Choroid plexus epithelial cell (primary cell): Measurements from ENCODE around the gene CCBE1.

Experiments
- DNase-seq: peaks from one replicate; pipeline ENCODE4 v3.0.0-alpha.2; 2010; ENCODE audit warnings: low read depth
- H3K4me3 ChIP-seq: 2 replicates; pipeline ENCODE4 v1.5.1; 2011; ENCODE audit warnings: low read depth, mild to moderate bottlenecking, control low read depth, low read length, moderate library complexity
- CTCF ChIP-seq: conservative IDR thresholded peaks from 2 replicates; pipeline ENCODE4 v1.5.1; 2011; ENCODE audit warnings: low read depth, mild to moderate bottlenecking, control low read depth, inconsistent platforms, low read length, moderate library complexity

The CCBE1 gene

DNA sequence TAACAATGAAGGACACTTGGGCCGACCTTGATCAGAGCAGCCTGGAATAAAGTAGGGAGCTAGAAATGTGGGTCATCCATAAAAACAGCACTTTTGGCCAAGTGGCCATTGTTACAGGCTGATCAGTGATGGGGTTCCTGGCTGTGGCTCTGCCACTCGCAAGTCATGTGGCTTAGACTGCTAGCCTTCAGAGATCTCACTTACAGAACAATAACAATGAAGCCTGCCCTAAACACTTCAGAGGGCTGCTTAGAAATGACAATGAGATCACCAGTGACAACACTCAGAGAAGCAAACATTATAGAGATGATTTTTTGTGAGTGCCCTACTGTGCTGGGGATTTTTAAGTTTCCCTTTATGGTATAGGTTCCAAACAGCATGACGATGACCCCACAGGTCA lies 230.2 kb downstream of the CCBE1 start:
- no peak for TF ChIP-seq CTCF
- DNase-seq, result no peak
- H3K4me3 ChIP-seq, result no peak overlapping the region

DNA sequence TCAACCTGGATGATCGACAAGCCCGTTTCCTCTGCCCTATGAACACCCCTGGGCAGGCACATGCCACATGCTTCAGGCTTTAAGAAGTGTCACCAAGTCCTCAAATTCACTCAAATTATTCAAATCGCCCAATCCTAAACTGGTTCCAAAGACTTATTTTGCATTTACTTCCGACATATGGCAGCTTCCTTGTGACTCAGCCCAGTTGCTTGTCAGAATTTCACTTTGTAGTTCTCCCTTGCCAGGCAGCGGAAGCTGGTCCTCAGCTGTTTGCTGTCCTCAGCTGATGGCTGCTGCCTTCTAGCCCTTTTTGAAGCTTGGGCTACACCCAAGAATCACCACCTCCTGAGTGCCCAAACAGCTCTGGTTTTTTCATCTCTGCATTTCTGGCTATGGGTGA lies 232.7 kb downstream of the CCBE1 start:
- no peak for TF ChIP-seq CTCF
- DNase-seq, result no peak

GRCh38 chr18:59461171-59461570 lies 236.1 kb downstream of the CCBE1 start:
- DNase-seq, result no peak
- H3K4me3 ChIP-seq, result no peak overlapping the region
- no peak for TF ChIP-seq CTCF

More for the DNA sequence above, 232.7 kb downstream of the CCBE1 start:
- H3K4me3 ChIP-seq, result no peak overlapping the region

DNA sequence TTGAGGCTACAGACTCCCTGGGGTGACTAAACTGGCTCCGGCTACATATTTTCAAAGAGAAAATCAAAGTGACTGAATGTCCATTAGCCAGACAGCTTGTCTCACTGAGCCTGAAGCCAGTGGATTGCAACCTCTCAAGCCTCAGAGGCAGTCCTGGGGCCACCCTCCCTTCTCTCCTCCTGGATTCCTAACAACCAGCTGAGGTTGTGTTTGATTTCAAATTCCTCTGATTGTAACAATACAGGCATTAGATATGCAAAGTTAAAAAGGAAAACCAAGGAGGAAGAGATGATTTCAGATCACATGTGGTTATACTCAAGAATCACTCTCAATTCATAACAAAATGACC lies 237.2 kb downstream of the CCBE1 start:
- DNase-seq, result peak; percentile 43
- TF ChIP-seq CTCF, result no peak
- no peak overlapping the region for H3K4me3 ChIP-seq

DNA sequence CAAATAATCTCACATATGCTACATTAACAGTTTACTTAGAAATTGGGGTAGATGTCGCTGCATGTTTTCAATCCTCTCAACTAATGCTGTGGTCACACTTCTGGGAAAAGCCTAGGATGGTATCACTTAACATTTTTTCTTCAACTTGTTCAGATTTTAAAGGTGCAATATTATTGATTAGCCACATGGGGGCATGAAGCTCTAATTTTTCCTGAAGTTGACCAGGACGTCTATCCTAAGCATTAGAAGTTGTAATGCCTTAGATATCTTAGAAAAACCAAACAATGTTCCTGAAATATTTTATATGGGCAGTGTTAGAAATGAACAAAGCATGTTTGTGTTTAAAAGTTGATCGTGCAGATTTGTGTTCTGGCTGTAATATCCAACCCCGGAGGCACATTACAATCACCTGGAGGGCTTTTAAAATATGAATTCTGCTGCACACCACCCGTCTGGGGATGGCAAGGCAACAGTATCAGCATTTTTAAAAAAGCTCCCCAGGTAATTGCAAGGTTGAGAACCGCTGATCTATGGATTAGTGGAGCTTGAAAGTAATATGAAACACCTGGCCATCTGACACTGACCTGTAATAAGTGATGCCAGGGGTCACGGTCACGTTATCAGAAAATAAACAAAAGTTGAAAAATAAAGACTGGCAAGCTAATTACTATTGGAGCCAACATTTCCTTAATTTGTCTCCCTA lies 237.7 kb downstream of the CCBE1 start:
- TF ChIP-seq CTCF, result peak; percentile 63
- no peak overlapping the region for H3K4me3 ChIP-seq
- DNase-seq, result peak; percentile 86

DNA sequence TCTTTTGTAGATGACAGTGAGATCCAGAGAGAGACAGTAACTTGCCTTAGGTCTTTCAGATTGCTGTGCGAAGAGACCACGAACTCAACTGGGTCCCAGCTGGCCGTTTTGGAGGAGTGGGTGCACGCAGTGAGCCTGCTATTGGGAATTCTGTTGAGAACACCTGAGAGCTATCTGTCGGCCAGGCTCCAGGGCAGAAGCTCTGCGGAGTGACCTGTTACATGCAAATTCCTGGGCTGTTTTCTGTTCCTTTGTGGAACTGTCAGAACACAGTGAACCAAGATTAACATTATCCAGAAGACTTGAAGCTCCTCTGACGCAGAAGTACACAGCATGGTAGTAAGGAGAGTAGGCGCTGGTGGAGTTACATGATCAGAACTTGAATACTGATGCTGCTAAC lies 238.6 kb downstream of the CCBE1 start:
- no peak overlapping the region for H3K4me3 ChIP-seq
- no peak for DNase-seq
- TF ChIP-seq CTCF, result no peak

DNA sequence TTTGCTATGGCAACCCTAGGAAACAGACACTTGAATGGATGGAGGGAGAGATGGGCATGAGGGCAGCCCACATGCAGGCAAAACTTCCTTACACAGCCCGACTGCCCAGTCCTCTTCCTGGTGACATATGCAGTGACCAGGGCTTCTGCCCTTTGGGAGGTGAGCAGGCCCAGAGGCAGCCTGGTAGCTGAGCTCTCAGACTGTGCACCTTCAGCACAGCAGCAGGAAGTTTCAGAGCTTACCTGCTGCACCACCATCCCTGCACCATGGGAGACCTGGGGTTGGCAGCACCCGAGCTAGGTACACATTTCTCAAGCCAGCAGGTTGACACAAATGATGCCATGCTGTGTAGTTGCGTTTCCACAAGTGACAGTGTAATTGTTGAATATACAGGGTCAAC lies 240.6 kb downstream of the CCBE1 start:
- no peak for TF ChIP-seq CTCF
- no peak overlapping the region for H3K4me3 ChIP-seq
- DNase-seq, result no peak
